ENCODE results near the gene LNPEP. TPM values are rescaled to one million over a fixed set of nuclear protein-coding genes. Genes with fewer than 3 reads are reported as not detected.
"Not testable (repeated sequence)": the region's sequence is repeated elsewhere in the genome, so short reads cannot be mapped to it uniquely, and the experiment has no call there.

LNPEP gene
- total RNA-seq, 4 donors from 2014 or later = 7.2 to 40.5 (median 34.8) TPM

GRCh38 chr5:96928931-96929708, 6.8 kb upstream of the LNPEP start:
- DNase-seq = no peak
- no peak overlapping the region for H3K4me3 ChIP-seq
- TF ChIP-seq EP300 (IDR thresholded peaks at IDR 0.05; ENCODE audit: low read depth) (no peak), CTCF (IDR thresholded peaks at IDR 0.05) (no peak), POLR2AphosphoS5 (IDR thresholded peaks at IDR 0.05) (no peak), POLR2A (IDR thresholded peaks at IDR 0.05) (no peak)
- in situ Hi-C loops (cut with MboI; ENCODE audit: low pct_ligation_motif_present in 1 of 4, low pct_unique_long_range_greater_than_20kb in 1 of 4, low sequenced_read_pairs in 3 of 4) (no loop called here), intact Hi-C loops (cut with DNase I; ENCODE audit: low total_unique reads) (no loop called here)
- no peaks in the 10 kb centered on the region for H3K36me3 ChIP-seq
- no peaks in the 10 kb centered on the region for H3K9me3 ChIP-seq
- peaks cover 7 to 27% (median 18%) of the 10 kb centered on the region in 4 donors for H3K4me1 ChIP-seq
- no peaks in the 10 kb centered on the region for H3K27me3 ChIP-seq
- 89 to 94% methylated on average over 3 to 7 of the region's 7 CpGs for WGBS, 2 donors (ENCODE audit: low coverage in 1 of 2)
- no peak overlapping the region for H3K27ac ChIP-seq

- H3K36me3 ChIP-seq = no peaks in the 10 kb centered on the region
- H3K9me3 ChIP-seq = no peaks in the 10 kb centered on the region
- in situ Hi-C loops (cut with MboI; ENCODE audit: low pct_ligation_motif_present in 1 of 4, low pct_unique_long_range_greater_than_20kb in 1 of 4, low sequenced_read_pairs in 3 of 4) (no loop called here), intact Hi-C loops (cut with DNase I; ENCODE audit: low total_unique reads) (no loop called here)
- TF ChIP-seq CTCF (IDR thresholded peaks at IDR 0.05) (no peak), POLR2AphosphoS5 (IDR thresholded peaks at IDR 0.05) (no peak), POLR2A (IDR thresholded peaks at IDR 0.05) (no peak), EP300 (IDR thresholded peaks at IDR 0.05; ENCODE audit: low read depth) (no peak)
- H3K4me1 ChIP-seq = peaks cover 4 to 25% (median 13%) of the 10 kb centered on the region in 4 donors
- H3K4me3 ChIP-seq = no peak overlapping the region
- H3K27me3 ChIP-seq = no peaks in the 10 kb centered on the region
- 95 to 100% methylated on average over 2 to 3 of the region's 3 CpGs for WGBS, 2 donors (ENCODE audit: low coverage in 1 of 2)
- DNase-seq = no peak
- H3K27ac ChIP-seq = no peak overlapping the region
Observed at GRCh38 chr5:96930058-96930457, 5.8 kb upstream of the LNPEP start.

GRCh38 chr5:96930589-96930988, 5.3 kb upstream of the LNPEP start:
- Histone ChIP-seq H3K9me3 (no peaks in the 10 kb centered on the region), H3K4me3 (no peak overlapping the region), H3K36me3 (no peaks in the 10 kb centered on the region), H3K27ac (no peak overlapping the region), H3K27me3 (no peaks in the 10 kb centered on the region), H3K4me1 (peaks cover 4 to 25% (median 13%) of the 10 kb centered on the region in 4 donors)
- no peak for TF ChIP-seq POLR2AphosphoS5 (IDR thresholded peaks at IDR 0.05)
- no peak for TF ChIP-seq CTCF (IDR thresholded peaks at IDR 0.05)
- no peak for TF ChIP-seq POLR2A (IDR thresholded peaks at IDR 0.05)
- no peak for TF ChIP-seq EP300 (IDR thresholded peaks at IDR 0.05; ENCODE audit: low read depth)
- WGBS, 2 donors (ENCODE audit: low coverage in 1 of 2) = 33 to 93% methylated on average over 1 to 3 of the region's 3 CpGs
- intact Hi-C loops (cut with DNase I; ENCODE audit: low total_unique reads) = no loop called here
- DNase-seq = no peak
- in situ Hi-C loops (cut with MboI; ENCODE audit: low pct_ligation_motif_present in 1 of 4, low pct_unique_long_range_greater_than_20kb in 1 of 4, low sequenced_read_pairs in 3 of 4) = no loop called here

- in situ Hi-C loops (cut with MboI; ENCODE audit: low pct_ligation_motif_present in 1 of 4, low pct_unique_long_range_greater_than_20kb in 1 of 4, low sequenced_read_pairs in 3 of 4); H3K36me3 ChIP-seq; DNase-seq; intact Hi-C loops (cut with DNase I; ENCODE audit: low total_unique reads); H3K4me3 ChIP-seq; H3K27me3 ChIP-seq; H3K27ac ChIP-seq; H3K9me3 ChIP-seq: not testable (repeated sequence)
- peaks cover 4 to 25% (median 13%) of the 10 kb centered on the region in 4 donors for H3K4me1 ChIP-seq
- 94 to 100% methylated on average over 1 to 2 of the region's 2 CpGs for WGBS, 2 donors (ENCODE audit: low coverage in 1 of 2)
Observed at GRCh38 chr5:96931037-96931436, 4.8 kb upstream of the LNPEP start.
